Measurements from ENCODE around the gene ZEB2. TPM values are rescaled to one million over a fixed set of nuclear protein-coding genes. Genes with fewer than 3 reads are reported as not detected.

The ZEB2 gene
- total and polyA plus RNA-seq, 7 experiments from 2014 or later = 0.26 to 534 (median 4.6) TPM

- H3K27me3 ChIP-seq (ENCODE audit: control insufficient read depth in 2 of 2, insufficient read depth in 2 of 2, low read length in 2 of 2) = peaks cover 0 to 42% of the 10 kb centered on the region in 2 donors
- peaks cover 0 to 4% (median 0%) of the 10 kb centered on the region in 5 donors for H3K36me3 Mint-ChIP-seq
- POLR2A ChIA-PET = interaction anchor here (0.6 to 0.7 kb wide), 2 partner anchors 193 to 438 kb away, joined by 3 to 5 read pairs; no protein-coding TSS in a partner anchor
- H3K9me3 ChIP-seq (ENCODE audit: control insufficient read depth in 2 of 3, low read length in 3 of 3) = no peaks in the 10 kb centered on the region
- peak overlapping the region; percentile 49 for H3K4me3 ChIP-seq (ENCODE audit: low read length)
- DNase-seq = no peak
- no peak overlapping the region for H3K27ac ChIP-seq (ENCODE audit: low read depth, low read length)
- H3K27me3 Mint-ChIP-seq = peaks cover 50 to 73% (median 53%) of the 10 kb centered on the region in 5 donors
- H3K4me1 Mint-ChIP-seq = peaks cover 18 to 28% (median 21%) of the 10 kb centered on the region in 7 donors
- ATAC-seq = peak; percentile 5
- CTCF ChIA-PET = interaction anchor here (0.7 to 0.8 kb wide), 2 partner anchors 54 to 110 kb away, joined by 3 to 5 read pairs; no protein-coding TSS in a partner anchor
- peaks cover 0 to 7% (median 0%) of the 10 kb centered on the region in 11 donors for H3K9me3 Mint-ChIP-seq
- H3K4me3 Mint-ChIP-seq = peak overlapping the region; percentile 77 to 91 (median 82)
- H3K36me3 ChIP-seq (ENCODE audit: control insufficient read depth in 2 of 3, insufficient read depth in 3 of 3, low read length in 3 of 3) = no peaks in the 10 kb centered on the region
- H3K27ac Mint-ChIP-seq = no peak overlapping the region
- H3K4me1 ChIP-seq (ENCODE audit: control insufficient read depth in 2 of 2, insufficient read depth in 2 of 2, low read length in 2 of 2) = peaks cover 4 to 23% of the 10 kb centered on the region in 2 donors
- intact Hi-C loops (cut with micrococcal nuclease) = no loop called here
These were observed 3.7 kb upstream of the ZEB2 start for GRCh38 chr2:144523596-144524117.

GRCh38 chr2:144522897-144523595 is 3.1 kb upstream of the ZEB2 start:
- H3K27me3 ChIP-seq (ENCODE audit: control insufficient read depth in 2 of 2, insufficient read depth in 2 of 2, low read length in 2 of 2) = peaks cover 0 to 46% of the 10 kb centered on the region in 2 donors
- Mint-ChIP-seq H3K4me1 (peaks cover 18 to 28% (median 21%) of the 10 kb centered on the region in 7 donors), H3K27ac (no peak overlapping the region), H3K36me3 (peaks cover 0 to 4% (median 0%) of the 10 kb centered on the region in 5 donors), H3K9me3 (peaks cover 0 to 7% (median 0%) of the 10 kb centered on the region in 11 donors), H3K4me3 (peak overlapping the region; percentile 77 to 91 (median 82)), H3K27me3 (peaks cover 48 to 68% (median 52%) of the 10 kb centered on the region in 5 donors)
- peak overlapping the region; percentile 49 for H3K4me3 ChIP-seq (ENCODE audit: low read length)
- CTCF ChIA-PET = interaction anchor here (0.8 kb wide), 1 partner anchor 109 kb away, joined by 3 read pairs; no protein-coding TSS in a partner anchor
- intact Hi-C loops (cut with micrococcal nuclease) = no loop called here
- no peaks in the 10 kb centered on the region for H3K36me3 ChIP-seq (ENCODE audit: control insufficient read depth in 2 of 3, insufficient read depth in 3 of 3, low read length in 3 of 3)
- POLR2A ChIA-PET = no interaction called here
- DNase-seq (no peak), ATAC-seq (no peak)
- H3K9me3 ChIP-seq (ENCODE audit: control insufficient read depth in 2 of 3, low read length in 3 of 3) = no peaks in the 10 kb centered on the region
- H3K4me1 ChIP-seq (ENCODE audit: control insufficient read depth in 2 of 2, insufficient read depth in 2 of 2, low read length in 2 of 2) = peaks cover 8 to 29% of the 10 kb centered on the region in 2 donors
- no peak overlapping the region for H3K27ac ChIP-seq (ENCODE audit: low read depth, low read length)

- H3K27me3 Mint-ChIP-seq = peaks cover 41 to 64% (median 50%) of the 10 kb centered on the region in 5 donors
- H3K4me3 ChIP-seq (ENCODE audit: low read length) = no peak overlapping the region
- peak overlapping the region; percentile 13 to 91 (median 81) for H3K4me3 Mint-ChIP-seq
- peaks cover 0 to 52% of the 10 kb centered on the region in 2 donors for H3K27me3 ChIP-seq (ENCODE audit: control insufficient read depth in 2 of 2, insufficient read depth in 2 of 2, low read length in 2 of 2)
- peaks cover 0 to 4% (median 0%) of the 10 kb centered on the region in 5 donors for H3K36me3 Mint-ChIP-seq
- H3K4me1 Mint-ChIP-seq = peaks cover 20 to 28% (median 21%) of the 10 kb centered on the region in 7 donors
- DNase-seq (no peak), ATAC-seq (no peak)
- no peaks in the 10 kb centered on the region for H3K9me3 ChIP-seq (ENCODE audit: control insufficient read depth in 2 of 3, low read length in 3 of 3)
- H3K36me3 ChIP-seq (ENCODE audit: control insufficient read depth in 2 of 3, insufficient read depth in 3 of 3, low read length in 3 of 3) = no peaks in the 10 kb centered on the region
- POLR2A ChIA-PET = no interaction called here
- no peak overlapping the region for H3K27ac Mint-ChIP-seq
- no peak overlapping the region for H3K27ac ChIP-seq (ENCODE audit: low read depth, low read length)
- peaks cover 0 to 7% (median 0%) of the 10 kb centered on the region in 11 donors for H3K9me3 Mint-ChIP-seq
- intact Hi-C loops (cut with micrococcal nuclease) = no loop called here
- H3K4me1 ChIP-seq (ENCODE audit: control insufficient read depth in 2 of 2, insufficient read depth in 2 of 2, low read length in 2 of 2) = peaks cover 8 to 33% of the 10 kb centered on the region in 2 donors
- CTCF ChIA-PET = no interaction called here
These were observed 2.4 kb upstream of the ZEB2 start for GRCh38 chr2:144522176-144522896.

- DNase-seq = no peak
- Histone ChIP-seq H3K36me3 (ENCODE audit: control insufficient read depth in 2 of 3, insufficient read depth in 3 of 3, low read length in 3 of 3) (no peaks in the 10 kb centered on the region), H3K4me3 (ENCODE audit: low read length) (no peak overlapping the region), H3K27me3 (ENCODE audit: control insufficient read depth in 2 of 2, insufficient read depth in 2 of 2, low read length in 2 of 2) (peaks cover 0 to 52% of the 10 kb centered on the region in 2 donors), H3K4me1 (ENCODE audit: control insufficient read depth in 2 of 2, insufficient read depth in 2 of 2, low read length in 2 of 2) (peaks cover 8 to 33% of the 10 kb centered on the region in 2 donors), H3K9me3 (ENCODE audit: control insufficient read depth in 2 of 3, low read length in 3 of 3) (no peaks in the 10 kb centered on the region), H3K27ac (ENCODE audit: low read depth, low read length) (no peak overlapping the region)
- Mint-ChIP-seq H3K9me3 (peaks cover 0 to 7% (median 0%) of the 10 kb centered on the region in 11 donors), H3K27me3 (peaks cover 44 to 60% (median 50%) of the 10 kb centered on the region in 5 donors), H3K27ac (no peak overlapping the region), H3K4me1 (peaks cover 21 to 32% (median 24%) of the 10 kb centered on the region in 7 donors), H3K4me3 (no peak overlapping the region), H3K36me3 (peaks cover 0 to 4% (median 0%) of the 10 kb centered on the region in 5 donors)
- intact Hi-C loops (cut with micrococcal nuclease) = no loop called here
- POLR2A ChIA-PET = no interaction called here
- CTCF ChIA-PET = no interaction called here
- no peak for ATAC-seq
These were observed 1.8 kb upstream of the ZEB2 start for GRCh38 chr2:144521686-144522085.

- POLR2A ChIA-PET = no interaction called here
- Histone ChIP-seq H3K36me3 (ENCODE audit: control insufficient read depth in 2 of 3, insufficient read depth in 3 of 3, low read length in 3 of 3) (no peaks in the 10 kb centered on the region), H3K27ac (ENCODE audit: low read depth, low read length) (no peak overlapping the region), H3K27me3 (ENCODE audit: control insufficient read depth in 2 of 2, insufficient read depth in 2 of 2, low read length in 2 of 2) (peaks cover 0 to 52% of the 10 kb centered on the region in 2 donors), H3K4me3 (ENCODE audit: low read length) (no peak overlapping the region), H3K9me3 (ENCODE audit: control insufficient read depth in 2 of 3, low read length in 3 of 3) (no peaks in the 10 kb centered on the region), H3K4me1 (ENCODE audit: control insufficient read depth in 2 of 2, insufficient read depth in 2 of 2, low read length in 2 of 2) (peaks cover 8 to 37% of the 10 kb centered on the region in 2 donors)
- H3K27me3 Mint-ChIP-seq = peaks cover 39 to 58% (median 47%) of the 10 kb centered on the region in 5 donors
- no peak for ATAC-seq
- no peak overlapping the region for H3K27ac Mint-ChIP-seq
- H3K4me3 Mint-ChIP-seq = peak overlapping the region in 1 of 10 donors; percentile 42
- intact Hi-C loops (cut with micrococcal nuclease) = no loop called here
- peaks cover 21 to 35% (median 27%) of the 10 kb centered on the region in 7 donors for H3K4me1 Mint-ChIP-seq
- peaks cover 0 to 4% (median 0%) of the 10 kb centered on the region in 5 donors for H3K36me3 Mint-ChIP-seq
- CTCF ChIA-PET = no interaction called here
- no peak for DNase-seq
- peaks cover 0 to 7% (median 0%) of the 10 kb centered on the region in 11 donors for H3K9me3 Mint-ChIP-seq
These were observed 1.0 kb upstream of the ZEB2 start for GRCh38 chr2:144520756-144521487.

- H3K27ac Mint-ChIP-seq = no peak overlapping the region
- H3K9me3 ChIP-seq (ENCODE audit: control insufficient read depth in 2 of 3, low read length in 3 of 3) = no peaks in the 10 kb centered on the region
- no peak overlapping the region for H3K27ac ChIP-seq (ENCODE audit: low read depth, low read length)
- intact Hi-C loops (cut with micrococcal nuclease) = loop anchor here (5.0 to 10.0 kb wide), 3 partner anchors 187 to 1485 kb away; a partner anchor contains a TSS
- no peaks in the 10 kb centered on the region for H3K36me3 ChIP-seq (ENCODE audit: control insufficient read depth in 2 of 3, insufficient read depth in 3 of 3, low read length in 3 of 3)
- H3K4me3 ChIP-seq (ENCODE audit: low read length) = peak overlapping the region; percentile 49
- ATAC-seq (no peak), DNase-seq (no peak)
- peaks cover 21 to 39% (median 31%) of the 10 kb centered on the region in 7 donors for H3K4me1 Mint-ChIP-seq
- peaks cover 0 to 1% (median 0%) of the 10 kb centered on the region in 5 donors for H3K36me3 Mint-ChIP-seq
- H3K27me3 Mint-ChIP-seq = peaks cover 33 to 56% (median 45%) of the 10 kb centered on the region in 5 donors
- ChIA-PET CTCF (interaction anchor here (0.6 kb wide), 1 partner anchor 69 kb away, joined by 3 read pairs; no protein-coding TSS in a partner anchor), POLR2A (no interaction called here)
- peaks cover 19 to 37% of the 10 kb centered on the region in 2 donors for H3K4me1 ChIP-seq (ENCODE audit: control insufficient read depth in 2 of 2, insufficient read depth in 2 of 2, low read length in 2 of 2)
- peaks cover 0 to 5% (median 0%) of the 10 kb centered on the region in 11 donors for H3K9me3 Mint-ChIP-seq
- peaks cover 0 to 46% of the 10 kb centered on the region in 2 donors for H3K27me3 ChIP-seq (ENCODE audit: control insufficient read depth in 2 of 2, insufficient read depth in 2 of 2, low read length in 2 of 2)
- H3K4me3 Mint-ChIP-seq = no peak overlapping the region
These were observed 354 bp downstream of the ZEB2 start for GRCh38 chr2:144519597-144519933.
